SH-SY5Y (cell line): Measurements from ENCODE around the gene RNF167.

Source experiments
- GATA2 ChIP-seq: IDR thresholded peaks from 2 replicates; pipeline ENCODE4 v1.6.1; 2011; ENCODE audit warnings: mild to moderate bottlenecking, low read depth, low read length
- GATA3 ChIP-seq: IDR thresholded peaks from 2 replicates; pipeline ENCODE4 v1.6.1; 2011; ENCODE audit warnings: low read depth, mild to moderate bottlenecking, low read length, moderate library complexity

- TF ChIP-seq GATA2 = no peak
- TF ChIP-seq GATA3 = no peak
Measured at GRCh38 chr17:4974115-4974670, 34.1 kb downstream of the RNF167 start.
